GM18909 (cell line): ENCODE results near the gene GPR137B.
A peak's percentile ranks its signal among the peaks of the same experiment; 100 is the strongest.
"Not testable (repeated sequence)": the region's sequence is repeated elsewhere in the genome, so short reads cannot be mapped to it uniquely, and the experiment has no call there.

Experiments
- ATAC-seq: cut with Tn5 transposase; IDR thresholded peaks from one replicate; pipeline ENCODE4 v1.9.1; 2021; ENCODE audit warnings: mild to moderate bottlenecking; ENCODE audit not compliant: unreplicated experiment, poor library complexity

Gene GPR137B

GRCh38 chr1:236156512-236157208, 14.3 kb downstream of the GPR137B start:
- ATAC-seq = peak; percentile 89

GRCh38 chr1:236158072-236158471, 15.7 kb downstream of the GPR137B start:
- not testable (repeated sequence) for ATAC-seq

DNA sequence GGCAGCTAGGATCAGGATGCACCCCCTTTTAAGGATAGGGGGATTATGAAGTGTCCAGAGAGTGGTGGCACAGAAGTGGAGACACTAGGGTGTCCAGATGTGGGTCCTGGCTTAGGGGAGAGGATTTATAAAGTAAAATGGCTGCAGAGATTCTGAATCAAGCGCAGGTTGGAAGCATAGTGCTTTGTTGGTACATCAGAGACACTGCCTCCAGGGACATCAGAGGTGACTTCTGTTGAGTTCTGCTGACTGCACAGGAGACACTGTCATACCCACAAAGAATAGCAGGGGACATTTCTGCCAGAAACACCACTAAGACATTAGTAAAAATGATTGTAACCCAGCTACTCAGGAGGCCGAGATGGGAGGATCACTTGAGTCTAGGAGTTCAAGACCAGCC, 16.4 kb downstream of the GPR137B start:
- ATAC-seq = no peak

GRCh38 chr1:236159704-236160539, 17.6 kb downstream of the GPR137B start:
- peak; percentile 45 for ATAC-seq

DNA sequence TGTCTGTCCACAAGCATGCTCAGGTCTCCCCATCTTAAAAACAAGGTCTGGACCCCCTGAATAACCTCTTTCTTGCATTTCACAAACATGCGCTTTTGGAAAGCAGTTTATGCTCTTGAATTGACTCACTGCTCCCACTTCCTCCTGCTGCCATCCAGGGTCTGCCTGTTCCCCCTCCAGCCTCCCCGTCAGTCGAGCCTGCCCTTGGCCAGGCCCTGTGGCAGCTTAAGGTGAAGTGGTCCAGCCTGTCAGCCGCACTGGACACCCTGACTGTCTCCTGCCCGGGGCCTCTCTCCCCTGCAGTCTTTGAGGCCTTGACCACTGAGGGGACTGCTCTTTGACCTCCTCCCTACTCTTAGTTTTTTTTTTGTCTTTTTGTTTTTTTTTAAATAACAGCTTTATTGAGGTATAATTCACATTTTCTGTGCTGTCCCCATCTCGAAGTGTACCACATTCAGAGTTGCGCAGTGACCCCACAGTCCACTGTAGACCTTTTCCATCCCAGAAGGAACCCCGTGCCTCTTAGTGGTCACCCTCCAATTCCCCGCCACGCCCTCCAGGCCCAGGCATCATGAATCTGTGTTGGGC, 18.3 kb downstream of the GPR137B start:
- no peak for ATAC-seq

DNA sequence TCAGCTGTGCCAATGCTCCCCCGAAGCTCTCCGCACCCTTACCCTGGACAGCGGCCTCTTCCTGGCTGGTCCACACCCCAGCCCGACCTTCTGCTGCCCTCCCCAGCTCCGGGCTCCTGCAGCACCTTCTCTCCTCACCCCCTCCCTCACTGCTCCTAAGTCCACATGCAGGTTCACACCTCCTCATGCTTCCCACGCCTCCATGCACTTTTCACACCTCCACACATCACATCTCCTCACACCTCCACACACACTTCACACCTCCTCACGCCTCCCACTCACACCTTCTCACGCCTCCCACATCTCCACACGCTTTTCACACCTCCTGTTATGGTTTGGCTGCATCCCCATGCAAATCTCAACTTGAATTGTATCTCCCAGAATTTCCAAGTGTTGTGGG, 18.9 kb downstream of the GPR137B start:
- no peak for ATAC-seq

GRCh38 chr1:236161755-236162154, 19.4 kb downstream of the GPR137B start:
- not testable (repeated sequence) for ATAC-seq

DNA sequence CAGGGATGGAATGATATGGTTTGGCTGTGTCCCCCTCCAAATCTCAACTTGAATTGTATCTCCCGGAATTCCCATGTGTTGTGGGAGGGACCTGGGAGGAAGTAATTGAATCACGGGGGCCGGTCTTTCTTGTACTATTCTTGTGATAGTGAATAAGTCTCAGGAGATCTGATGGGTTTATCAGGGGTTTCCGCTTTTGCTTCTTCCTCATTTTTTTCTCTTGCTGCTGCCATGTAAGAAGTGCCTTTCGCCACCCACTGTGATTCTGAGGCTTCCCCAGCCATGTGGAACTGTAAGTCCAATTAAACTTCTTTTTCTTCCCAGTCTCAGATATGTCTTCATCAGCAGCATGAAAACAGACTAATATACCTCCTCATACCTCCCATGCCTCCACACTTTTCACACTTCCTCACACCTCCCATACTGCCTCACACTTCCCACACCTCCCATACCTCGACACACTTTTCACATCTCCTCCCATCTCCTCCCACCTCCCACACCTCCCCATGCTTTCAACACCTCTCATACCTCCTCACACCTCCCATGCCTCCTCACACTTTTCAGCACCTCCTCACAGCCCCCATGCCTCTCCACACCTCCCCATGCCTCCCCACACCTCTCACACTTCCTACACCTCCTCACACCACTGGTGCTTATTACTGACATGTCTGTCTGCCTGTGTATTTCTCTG, 21.3 kb downstream of the GPR137B start:
- ATAC-seq = no peak

- no peak for ATAC-seq
These were observed 21.9 kb downstream of the GPR137B start for GRCh38 chr1:236164273-236164672.

- no peak for ATAC-seq
These were observed 23.1 kb downstream of the GPR137B start for GRCh38 chr1:236165238-236165981.

DNA sequence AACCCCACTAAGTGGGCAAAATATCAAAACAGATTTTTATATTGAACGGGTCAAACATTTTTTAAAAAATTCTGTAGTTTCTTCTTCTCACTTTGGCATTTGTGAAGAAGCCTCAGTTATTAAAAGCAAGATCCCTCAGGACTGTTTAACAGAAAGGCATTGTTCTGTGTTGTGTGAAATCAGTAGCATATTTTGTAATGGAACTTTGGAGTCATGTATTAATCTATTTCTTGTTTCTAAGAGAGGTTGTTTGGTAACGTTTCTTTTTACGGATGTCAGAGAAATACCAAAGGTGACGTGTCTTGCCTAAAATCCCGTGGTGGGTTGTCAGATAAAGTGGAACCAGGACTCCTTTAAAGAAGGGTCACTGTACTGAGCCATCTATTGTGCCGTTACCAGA, 23.7 kb downstream of the GPR137B start:
- ATAC-seq = no peak

DNA sequence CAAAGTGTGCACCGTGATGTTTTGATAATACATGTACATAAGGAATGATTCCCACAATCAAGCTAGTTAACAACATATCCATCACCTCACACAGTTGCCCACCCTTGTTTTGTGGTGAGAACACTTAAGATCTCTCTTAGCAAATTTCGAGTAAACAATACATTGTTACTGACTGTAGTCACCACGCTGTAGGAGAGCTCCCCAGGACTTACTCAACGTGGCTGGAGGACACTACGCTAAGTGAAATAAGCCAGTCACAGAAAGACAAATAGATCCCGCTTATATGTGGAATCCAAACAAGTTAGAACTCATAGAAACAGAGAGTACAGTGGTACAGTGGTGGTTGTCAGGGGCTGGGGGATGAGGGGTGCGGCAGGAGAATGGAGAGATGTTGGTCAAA, 24.8 kb downstream of the GPR137B start:
- ATAC-seq = no peak

DNA sequence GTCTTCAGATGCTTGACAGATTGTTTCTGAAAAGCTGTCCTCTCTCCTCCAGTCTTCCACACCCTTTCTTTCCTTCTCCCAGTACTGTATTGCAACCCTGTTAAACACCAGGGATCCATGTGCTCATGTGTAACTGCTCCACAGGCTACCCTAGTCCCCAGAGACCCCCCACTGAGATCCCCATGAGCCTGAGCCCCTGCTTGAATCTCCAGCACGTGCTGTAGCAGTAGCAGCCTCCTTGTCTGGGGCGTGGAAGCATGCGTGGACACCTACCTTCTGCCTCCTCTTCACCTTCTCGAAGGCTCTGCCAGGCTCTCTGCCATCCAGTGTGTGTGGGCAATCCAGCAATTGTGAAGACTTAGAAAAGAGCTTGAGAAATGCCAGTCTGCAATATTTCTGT, 25.2 kb downstream of the GPR137B start:
- ATAC-seq = no peak

DNA sequence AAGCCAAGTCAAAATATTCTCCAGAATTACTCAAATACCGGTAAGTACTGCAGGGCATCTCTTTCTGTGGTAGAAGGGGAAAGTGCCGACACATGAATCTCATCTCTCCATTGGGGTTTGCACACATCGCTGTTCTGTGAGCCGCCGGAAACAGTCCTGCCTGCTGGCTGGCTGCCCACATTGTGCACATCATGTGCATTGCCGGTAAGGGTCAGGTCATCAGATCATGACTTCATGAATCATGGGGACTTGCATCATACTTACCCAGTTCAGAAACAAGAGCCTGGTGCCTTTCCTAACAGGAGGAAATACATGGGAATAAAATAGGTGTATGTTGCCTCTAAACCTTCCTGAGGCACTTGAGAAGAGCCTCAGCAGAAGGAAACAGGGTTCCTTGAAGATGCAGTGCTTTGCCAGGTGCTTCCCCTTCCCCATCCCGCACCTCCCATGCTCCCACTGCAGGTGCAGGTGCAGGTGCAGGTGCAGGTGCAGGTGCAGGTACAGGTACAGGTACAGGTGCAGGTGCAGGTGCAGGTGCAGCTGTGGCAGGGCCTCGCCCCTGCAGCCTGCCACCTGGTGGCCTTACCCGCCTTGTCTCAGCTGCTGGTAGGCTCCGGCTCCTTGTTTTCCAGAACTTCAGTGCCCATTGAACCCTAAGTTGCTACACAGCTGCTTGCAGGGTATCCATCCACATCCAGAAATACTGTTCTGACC, 26.5 kb downstream of the GPR137B start:
- ATAC-seq = no peak

DNA sequence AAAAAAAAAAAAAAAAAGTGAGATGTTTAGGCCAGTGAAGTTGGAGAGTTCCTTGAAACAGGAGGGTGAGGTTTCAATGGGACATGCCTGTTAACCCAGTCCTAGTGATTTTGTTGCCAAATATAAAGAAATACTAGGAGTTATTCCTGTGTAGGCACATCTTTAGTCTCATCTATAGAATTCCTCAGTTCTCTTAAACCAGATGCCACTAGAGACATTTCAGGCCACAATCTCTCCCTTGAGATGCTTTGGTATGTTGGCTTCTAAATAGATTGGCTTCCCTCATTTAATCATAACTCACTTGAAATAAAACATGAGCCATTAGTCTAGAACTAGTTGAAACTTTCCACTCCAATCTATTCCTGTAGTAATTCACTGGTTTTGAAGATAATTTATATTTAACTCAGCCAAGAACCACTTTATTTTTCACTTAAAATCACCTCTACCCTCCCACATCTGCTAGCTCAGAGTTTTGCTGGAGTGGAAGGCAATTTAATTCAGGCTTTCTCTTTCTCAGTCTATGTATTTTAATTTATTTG, 29.8 kb downstream of the GPR137B start:
- ATAC-seq = no peak

DNA sequence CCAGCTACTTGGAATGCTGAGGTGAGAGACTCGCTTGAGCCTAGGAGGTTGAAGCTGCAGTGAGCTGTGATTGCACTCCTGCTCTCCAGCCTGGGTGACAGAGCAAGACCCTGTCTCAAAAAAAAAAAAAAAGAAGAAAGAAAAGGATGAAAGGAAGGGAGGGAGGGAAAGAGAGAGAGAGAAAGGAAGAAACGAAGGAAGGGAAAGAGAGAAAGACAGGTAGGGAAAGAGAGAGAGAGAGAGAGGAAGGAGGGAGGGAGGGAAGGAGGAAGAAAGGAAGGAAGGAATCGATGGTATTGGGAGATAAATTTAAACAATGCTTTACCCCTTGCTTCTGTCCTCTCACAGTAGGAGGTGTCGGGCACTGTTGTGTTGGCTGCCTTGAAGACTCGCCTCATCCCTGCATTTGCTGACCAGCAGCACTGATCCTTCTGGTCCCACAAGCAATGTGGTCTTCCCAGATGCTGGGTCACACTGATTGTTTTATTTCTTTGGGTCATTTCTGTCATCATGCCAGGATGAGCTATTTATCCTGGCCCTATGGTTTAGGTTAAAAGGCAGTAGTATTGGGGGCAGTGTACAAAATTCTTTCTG, 30.9 kb downstream of the GPR137B start:
- no peak for ATAC-seq

GRCh38 chr1:236175642-236176336, 33.5 kb downstream of the GPR137B start:
- peak; percentile 85 for ATAC-seq
